ENCODE results near the gene OR10G7. TPM values are rescaled to one million over a fixed set of nuclear protein-coding genes. Genes with fewer than 3 reads are reported as not detected.

OR10G7 gene
- total and polyA plus RNA-seq, 2 of the 13 experiments (the other 11 are each of a cell fraction or from before 2014, with no cell fraction given) = not detected

DNA sequence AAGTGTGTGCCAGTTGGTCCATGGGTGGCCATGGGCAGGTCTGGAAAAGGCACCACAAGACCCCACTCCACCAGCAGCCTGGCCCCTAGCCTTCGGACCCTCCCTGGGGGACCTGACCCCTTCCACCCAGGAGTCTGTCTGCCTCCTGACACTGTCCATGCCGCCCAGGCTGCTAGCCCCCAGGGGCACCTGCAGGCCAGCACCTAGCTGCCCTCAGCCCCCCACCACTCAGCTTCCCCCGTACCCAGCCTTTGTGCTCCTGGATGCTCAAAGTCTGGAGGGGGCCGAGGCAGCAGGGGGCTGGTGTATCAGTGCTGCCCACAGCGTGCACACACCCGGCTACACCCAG is 34.3 kb upstream of the OR10G7 start:
- H3K4me1 ChIP-seq (ENCODE audit: insufficient read depth, low read length) = 0 out of 2 replicates have a peak, but pooled peaks cover 9% of the 10 kb centered on the region
- H3K79me2 ChIP-seq (ENCODE audit: insufficient read depth, low read length) = no peaks in the 10 kb centered on the region
- H3K4me3 ChIP-seq (replicated peaks in 1 of 3; ENCODE audit: insufficient read depth in 1 of 3, low read depth in 2 of 3, low read length in 3 of 3) = no peak overlapping the region
- CTCF ChIA-PET (ENCODE audit: low intra/inter-chr PET ratio, low total read pairs) = no interaction called here
- H3K9ac ChIP-seq (ENCODE audit: insufficient read depth, low read depth, low read length) = no peak overlapping the region
- DNase-seq (ENCODE audit: low spot score) (no peak), FAIRE-seq (no peak), ATAC-seq (peak; percentile 21; the same call in 2 of the 3 replicates)
- H3K36me3 ChIP-seq (replicated peaks in 1 of 2; ENCODE audit: control insufficient read depth in 1 of 2, insufficient read depth in 2 of 2, low read length in 2 of 2) = no peaks in the 10 kb centered on the region
- H3K9me3 ChIP-seq (ENCODE audit: low read length) = no peaks in the 10 kb centered on the region
- TF ChIP-seq KDM1A (CRISPR knock-in tag; IDR thresholded peaks at IDR 0.05) = no peak
- TF ChIP-seq RFX3 (CRISPR knock-in tag; IDR thresholded peaks at IDR 0.05) = no peak
- no peak for TF ChIP-seq GTF2F1 (IDR thresholded peaks at IDR 0.05; ENCODE audit: low read length)
- TF ChIP-seq, protein P1, sequence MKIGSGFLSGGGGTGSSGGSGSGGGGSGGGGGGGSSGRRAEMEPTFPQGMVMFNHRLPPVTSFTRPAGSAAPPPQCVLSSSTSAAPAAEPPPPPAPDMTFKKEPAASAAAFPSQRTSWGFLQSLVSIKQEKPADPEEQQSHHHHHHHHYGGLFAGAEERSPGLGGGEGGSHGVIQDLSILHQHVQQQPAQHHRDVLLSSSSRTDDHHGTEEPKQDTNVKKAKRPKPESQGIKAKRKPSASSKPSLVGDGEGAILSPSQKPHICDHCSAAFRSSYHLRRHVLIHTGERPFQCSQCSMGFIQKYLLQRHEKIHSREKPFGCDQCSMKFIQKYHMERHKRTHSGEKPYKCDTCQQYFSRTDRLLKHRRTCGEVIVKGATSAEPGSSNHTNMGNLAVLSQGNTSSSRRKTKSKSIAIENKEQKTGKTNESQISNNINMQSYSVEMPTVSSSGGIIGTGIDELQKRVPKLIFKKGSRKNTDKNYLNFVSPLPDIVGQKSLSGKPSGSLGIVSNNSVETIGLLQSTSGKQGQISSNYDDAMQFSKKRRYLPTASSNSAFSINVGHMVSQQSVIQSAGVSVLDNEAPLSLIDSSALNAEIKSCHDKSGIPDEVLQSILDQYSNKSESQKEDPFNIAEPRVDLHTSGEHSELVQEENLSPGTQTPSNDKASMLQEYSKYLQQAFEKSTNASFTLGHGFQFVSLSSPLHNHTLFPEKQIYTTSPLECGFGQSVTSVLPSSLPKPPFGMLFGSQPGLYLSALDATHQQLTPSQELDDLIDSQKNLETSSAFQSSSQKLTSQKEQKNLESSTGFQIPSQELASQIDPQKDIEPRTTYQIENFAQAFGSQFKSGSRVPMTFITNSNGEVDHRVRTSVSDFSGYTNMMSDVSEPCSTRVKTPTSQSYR (CRISPR knock-in tag; IDR thresholded peaks at IDR 0.05; ENCODE audit: borderline replicate concordance) = no peak
- TF ChIP-seq ZNF776 (CRISPR knock-in tag; IDR thresholded peaks at IDR 0.05) = no peak
- TF ChIP-seq, protein P2, sequence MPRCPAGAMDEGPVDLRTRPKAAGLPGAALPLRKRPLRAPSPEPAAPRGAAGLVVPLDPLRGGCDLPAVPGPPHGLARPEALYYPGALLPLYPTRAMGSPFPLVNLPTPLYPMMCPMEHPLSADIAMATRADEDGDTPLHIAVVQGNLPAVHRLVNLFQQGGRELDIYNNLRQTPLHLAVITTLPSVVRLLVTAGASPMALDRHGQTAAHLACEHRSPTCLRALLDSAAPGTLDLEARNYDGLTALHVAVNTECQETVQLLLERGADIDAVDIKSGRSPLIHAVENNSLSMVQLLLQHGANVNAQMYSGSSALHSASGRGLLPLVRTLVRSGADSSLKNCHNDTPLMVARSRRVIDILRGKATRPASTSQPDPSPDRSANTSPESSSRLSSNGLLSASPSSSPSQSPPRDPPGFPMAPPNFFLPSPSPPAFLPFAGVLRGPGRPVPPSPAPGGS (CRISPR knock-in tag; IDR thresholded peaks at IDR 0.05) = no peak
- no peak for TF ChIP-seq ZFX (CRISPR knock-in tag; IDR thresholded peaks at IDR 0.05; ENCODE audit: low read depth)
- no peak for TF ChIP-seq ZNF501 (CRISPR knock-in tag; IDR thresholded peaks at IDR 0.05)
- no peak for TF ChIP-seq SP5 (CRISPR knock-in tag; IDR thresholded peaks at IDR 0.05; ENCODE audit: borderline replicate concordance, low read depth)
- TF ChIP-seq ZNF331 (CRISPR knock-in tag; IDR thresholded peaks at IDR 0.05) = no peak
- TF ChIP-seq ZNF20 (CRISPR knock-in tag; IDR thresholded peaks at IDR 0.05) = no peak
- TF ChIP-seq KDM5B (CRISPR knock-in tag; IDR thresholded peaks at IDR 0.05; ENCODE audit: borderline replicate concordance) = no peak
- TF ChIP-seq, protein P3, sequence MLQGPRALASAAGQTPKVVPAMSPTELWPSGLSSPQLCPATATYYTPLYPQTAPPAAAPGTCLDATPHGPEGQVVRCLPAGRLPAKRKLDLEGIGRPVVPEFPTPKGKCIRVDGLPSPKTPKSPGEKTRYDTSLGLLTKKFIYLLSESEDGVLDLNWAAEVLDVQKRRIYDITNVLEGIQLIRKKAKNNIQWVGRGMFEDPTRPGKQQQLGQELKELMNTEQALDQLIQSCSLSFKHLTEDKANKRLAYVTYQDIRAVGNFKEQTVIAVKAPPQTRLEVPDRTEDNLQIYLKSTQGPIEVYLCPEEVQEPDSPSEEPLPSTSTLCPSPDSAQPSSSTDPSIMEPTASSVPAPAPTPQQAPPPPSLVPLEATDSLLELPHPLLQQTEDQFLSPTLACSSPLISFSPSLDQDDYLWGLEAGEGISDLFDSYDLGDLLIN (CRISPR knock-in tag; IDR thresholded peaks at IDR 0.05; ENCODE audit: borderline replicate concordance) = no peak
- TF ChIP-seq, protein P4, sequence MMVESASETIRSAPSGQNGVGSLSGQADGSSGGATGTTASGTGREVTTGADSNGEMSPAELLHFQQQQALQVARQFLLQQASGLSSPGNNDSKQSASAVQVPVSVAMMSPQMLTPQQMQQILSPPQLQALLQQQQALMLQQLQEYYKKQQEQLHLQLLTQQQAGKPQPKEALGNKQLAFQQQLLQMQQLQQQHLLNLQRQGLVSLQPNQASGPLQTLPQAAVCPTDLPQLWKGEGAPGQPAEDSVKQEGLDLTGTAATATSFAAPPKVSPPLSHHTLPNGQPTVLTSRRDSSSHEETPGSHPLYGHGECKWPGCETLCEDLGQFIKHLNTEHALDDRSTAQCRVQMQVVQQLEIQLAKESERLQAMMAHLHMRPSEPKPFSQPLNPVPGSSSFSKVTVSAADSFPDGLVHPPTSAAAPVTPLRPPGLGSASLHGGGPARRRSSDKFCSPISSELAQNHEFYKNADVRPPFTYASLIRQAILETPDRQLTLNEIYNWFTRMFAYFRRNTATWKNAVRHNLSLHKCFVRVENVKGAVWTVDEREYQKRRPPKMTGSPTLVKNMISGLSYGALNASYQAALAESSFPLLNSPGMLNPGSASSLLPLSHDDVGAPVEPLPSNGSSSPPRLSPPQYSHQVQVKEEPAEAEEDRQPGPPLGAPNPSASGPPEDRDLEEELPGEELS (CRISPR knock-in tag; IDR thresholded peaks at IDR 0.05) = no peak
- 0 out of 2 replicates have a peak overlapping the region, but pooled peaks have one; percentile 63 for H3K4me2 ChIP-seq (ENCODE audit: low read depth, low read length)
- POLR2A ChIA-PET = no interaction called here
- peaks cover 10 to 23% of the 10 kb centered on the region in 2 experiments; a peak in 4 of 5 replicates for H3K27me3 ChIP-seq (ENCODE audit: control insufficient read depth in 1 of 2, insufficient read depth in 2 of 2, low read length in 2 of 2)
- intact Hi-C loops (cut with micrococcal nuclease; ENCODE audit: unreplicated experiment) = no loop called here
- H4K20me1 ChIP-seq (ENCODE audit: insufficient read depth, low read length) = no peaks in the 10 kb centered on the region
- in situ Hi-C loops (cut with HindIII; ENCODE audit: extremely low pct_ligation_motif_present, low pct_unique_long_range_greater_than_20kb) = loop anchor here (5.0 kb wide), 1 partner anchor 122 kb away; no protein-coding TSS in a partner anchor
- no TSS peak for BruUV-seq (replicated peaks)
- WGBS (ENCODE audit: low lambda C conversion rate) = 14% methylated on average over 4 of the region's 6 CpGs
- no peak overlapping the region for H2AFZ ChIP-seq (ENCODE audit: low read length)
- no peak overlapping the region for H3K27ac ChIP-seq (ENCODE audit: extremely low read length, insufficient read depth, low read length)
